Astrocyte of the cerebellum (primary cell): ENCODE measurements around the gene CHCHD10.

Experiments used
- DNase-seq: peaks from one replicate; pipeline ENCODE4 v3.0.0-alpha.2; 2011; ENCODE audit warnings: low read depth
- H3K4me3 ChIP-seq: 2 replicates; pipeline ENCODE4 v1.5.1; 2011; ENCODE audit warnings: mild to moderate bottlenecking, low read depth, low read length, moderate library complexity
- CTCF ChIP-seq: IDR thresholded peaks from 2 replicates; pipeline ENCODE4 v1.5.1; 2012; ENCODE audit warnings: low read length, low read depth, moderate library complexity, mild to moderate bottlenecking; ENCODE audit errors: missing control alignments
- in situ Hi-C: cut with HindIII; loops from 2 replicates; pipeline ENCODE4 v1.10.0; 2017; ENCODE audit warnings: low sequenced_read_pairs

The CHCHD10 gene

GRCh38 chr22:23754980-23755636 is 12.7 kb downstream of the CHCHD10 start:
- no peak overlapping the region for H3K4me3 ChIP-seq
- DNase-seq = no peak
- in situ Hi-C loops = no loop called here
- TF ChIP-seq CTCF = no peak

DNA sequence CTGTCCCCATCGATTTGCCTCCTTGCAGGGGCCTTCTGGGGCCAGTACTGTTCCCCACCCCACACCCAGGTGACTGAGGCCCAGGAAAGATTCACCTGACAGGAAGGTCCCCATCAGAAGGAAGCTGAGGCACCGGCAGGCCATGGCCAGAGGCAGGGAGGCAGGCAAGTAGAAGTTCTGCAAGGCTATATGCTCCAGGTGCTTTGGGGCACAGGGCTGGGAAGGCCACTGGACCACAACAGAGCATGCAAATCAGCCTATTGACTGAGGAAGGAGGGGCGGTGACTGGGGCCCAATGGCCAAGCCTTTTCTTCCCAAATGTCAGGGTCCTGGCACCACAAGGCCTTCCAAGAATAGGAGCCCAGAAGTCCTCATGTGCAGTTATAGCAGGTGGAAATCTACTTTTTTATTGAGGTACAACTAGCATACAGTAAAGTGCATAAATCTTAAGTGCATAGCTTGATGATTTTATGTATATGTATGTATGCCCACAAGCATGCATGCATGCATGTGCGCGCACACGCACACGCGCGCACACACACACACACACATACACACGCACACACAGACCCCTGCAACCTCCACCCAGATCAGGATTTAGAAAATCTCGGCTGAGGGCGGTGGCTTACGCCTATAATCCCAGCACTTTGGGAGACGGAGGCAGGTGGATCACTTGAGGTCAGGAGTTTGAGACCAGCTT is 13.4 kb downstream of the CHCHD10 start, which contains the start of gene VPREB3:
VPREB3 (minus strand) TSS at position 206 of the 700 bp plus-strand sequence; CDS start at position 144, 62 bp downstream.
- H3K4me3 ChIP-seq = no peak within 1 kb of the TSS
- no peak for TF ChIP-seq CTCF
- no peak for DNase-seq
- in situ Hi-C loops = no loop called here

DNA sequence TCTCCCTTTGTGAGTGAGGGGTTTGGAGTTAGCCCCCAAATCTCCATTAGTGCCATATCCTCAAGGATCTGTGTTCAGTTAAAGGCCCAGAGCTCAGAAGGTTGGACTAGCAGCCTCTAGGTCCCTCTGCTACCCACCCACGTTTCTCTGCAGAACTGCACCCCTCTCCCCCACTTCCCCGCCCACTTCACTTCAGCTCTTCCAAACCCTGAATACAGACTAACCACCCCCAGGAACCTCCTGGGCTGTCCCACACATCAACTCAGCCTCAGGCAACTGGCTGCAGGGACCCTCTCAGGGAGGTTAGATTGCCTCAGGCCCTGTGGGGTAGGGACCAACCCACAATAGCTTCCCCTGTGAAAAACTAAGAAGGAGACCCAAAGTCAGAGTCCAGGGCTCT is 14.4 kb downstream of the CHCHD10 start:
- no peak for TF ChIP-seq CTCF
- in situ Hi-C loops = no loop called here
- no peak overlapping the region for H3K4me3 ChIP-seq
- DNase-seq = no peak

DNA sequence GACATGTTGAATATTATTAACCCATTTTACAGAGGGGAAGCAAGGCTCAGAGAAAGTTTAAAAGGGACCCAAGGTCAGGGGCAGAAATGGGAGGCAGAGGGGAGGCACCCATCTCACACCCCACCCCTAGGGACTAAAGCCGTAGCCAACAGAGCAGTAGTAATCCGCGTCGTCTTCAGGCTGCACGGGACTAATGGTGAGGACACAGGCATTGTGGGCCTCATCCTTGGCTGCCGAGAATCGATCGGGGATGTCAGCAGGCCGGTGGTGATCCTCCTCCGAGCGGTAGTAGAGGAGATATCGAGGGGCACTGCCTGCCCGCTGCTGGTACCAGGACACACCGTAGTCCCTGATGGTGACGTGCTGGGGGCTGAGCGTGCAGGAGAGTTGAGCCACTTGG is 15.0 kb downstream of the CHCHD10 start:
- DNase-seq = no peak
- in situ Hi-C loops = no loop called here
- H3K4me3 ChIP-seq = no peak overlapping the region
- TF ChIP-seq CTCF = no peak

DNA sequence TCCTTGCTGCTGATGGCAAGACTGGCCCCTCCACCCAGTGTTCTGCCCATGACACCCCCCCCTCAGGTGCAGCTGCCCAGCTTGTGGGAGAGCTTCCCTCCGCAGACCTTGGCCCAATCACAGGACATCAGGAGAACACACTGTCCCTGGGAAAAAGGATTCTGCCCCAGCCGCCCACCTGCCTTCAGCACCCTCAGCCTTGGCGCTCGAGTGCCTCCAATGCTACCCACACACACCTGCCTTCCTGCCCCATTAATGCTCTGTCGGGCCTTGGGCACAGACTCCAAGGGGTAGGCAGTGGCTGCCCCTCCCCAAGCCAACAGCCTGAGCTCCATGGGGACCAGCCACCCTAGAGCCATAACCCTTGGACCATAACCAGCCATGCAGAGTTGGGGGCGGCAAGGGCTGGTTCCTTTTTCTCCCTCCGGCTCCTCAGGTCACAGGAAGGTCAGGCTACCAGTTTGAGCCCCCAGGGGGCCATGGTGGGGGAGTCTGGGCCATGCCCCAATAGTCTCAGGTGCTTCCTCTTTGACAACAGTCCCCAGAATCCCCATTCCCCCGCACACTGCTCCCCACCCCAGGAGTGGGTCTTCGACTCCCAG is 15.6 kb downstream of the CHCHD10 start:
- in situ Hi-C loops = no loop called here
- no peak for DNase-seq

More for the DNA sequence above, 15.6 kb downstream of the CHCHD10 start:
- no peak overlapping the region for H3K4me3 ChIP-seq
- TF ChIP-seq CTCF = no peak
